Rectal smooth muscle tissue (tissue), 1 donor: ENCODE data around the gene TFAP2C.

Experiments
- H3K27ac ChIP-seq: one replicate; pipeline ENCODE4 v1.7.0; 2013; ENCODE audit warnings: low read depth, low read length, inconsistent platforms
- H3K27me3 ChIP-seq: one replicate; pipeline ENCODE4 v1.7.0; 2013; ENCODE audit warnings: low read length; ENCODE audit not compliant: control insufficient read depth, insufficient read depth
- H3K36me3 ChIP-seq: one replicate; pipeline ENCODE4 v1.7.0; 2013; ENCODE audit warnings: low read length; ENCODE audit not compliant: control insufficient read depth, insufficient read depth
- H3K4me1 ChIP-seq: one replicate; pipeline ENCODE4 v1.7.0; 2013; ENCODE audit warnings: low read length; ENCODE audit not compliant: control insufficient read depth, insufficient read depth
- H3K4me3 ChIP-seq: one replicate; pipeline ENCODE4 v1.7.0; 2013; ENCODE audit warnings: low read length
- H3K9ac ChIP-seq: one replicate; pipeline ENCODE4 v1.7.0; 2013; ENCODE audit warnings: low read length

The TFAP2C gene

GRCh38 chr20:56673450-56673849 is 44.3 kb downstream of the TFAP2C start:
- no peak overlapping the region for H3K27ac ChIP-seq
- H3K27me3 ChIP-seq, result no peaks in the 10 kb centered on the region
- no peak overlapping the region for H3K4me3 ChIP-seq
- no peaks in the 10 kb centered on the region for H3K4me1 ChIP-seq
- H3K36me3 ChIP-seq, result no peaks in the 10 kb centered on the region
- H3K9ac ChIP-seq, result no peak overlapping the region

- Histone ChIP-seq H3K4me1 (no peaks in the 10 kb centered on the region), H3K9ac (no peak overlapping the region), H3K27me3 (no peaks in the 10 kb centered on the region), H3K27ac (no peak overlapping the region), H3K4me3 (no peak overlapping the region), H3K36me3 (no peaks in the 10 kb centered on the region)
Measured at GRCh38 chr20:56676001-56676400, 46.9 kb downstream of the TFAP2C start.

GRCh38 chr20:56676679-56677078 is 47.6 kb downstream of the TFAP2C start:
- Histone ChIP-seq H3K27ac (no peak overlapping the region), H3K4me1 (no peaks in the 10 kb centered on the region), H3K9ac (no peak overlapping the region), H3K4me3 (no peak overlapping the region), H3K27me3 (no peaks in the 10 kb centered on the region), H3K36me3 (no peaks in the 10 kb centered on the region)

- H3K4me3 ChIP-seq, result no peak overlapping the region
- H3K9ac ChIP-seq, result no peak overlapping the region
- H3K27ac ChIP-seq, result no peak overlapping the region
- H3K36me3 ChIP-seq, result no peaks in the 10 kb centered on the region
- no peaks in the 10 kb centered on the region for H3K4me1 ChIP-seq
- no peaks in the 10 kb centered on the region for H3K27me3 ChIP-seq
Measured at GRCh38 chr20:56683077-56683865, 54.2 kb downstream of the TFAP2C start.

GRCh38 chr20:56685879-56686278 is 56.8 kb downstream of the TFAP2C start:
- Histone ChIP-seq H3K36me3 (no peaks in the 10 kb centered on the region), H3K9ac (no peak overlapping the region), H3K4me1 (no peaks in the 10 kb centered on the region), H3K4me3 (no peak overlapping the region), H3K27ac (no peak overlapping the region), H3K27me3 (no peaks in the 10 kb centered on the region)

GRCh38 chr20:56687061-56687460 is 58.0 kb downstream of the TFAP2C start:
- no peak overlapping the region for H3K9ac ChIP-seq
- H3K36me3 ChIP-seq, result no peaks in the 10 kb centered on the region
- H3K4me3 ChIP-seq, result no peak overlapping the region
- H3K4me1 ChIP-seq, result no peaks in the 10 kb centered on the region
- no peak overlapping the region for H3K27ac ChIP-seq
- H3K27me3 ChIP-seq, result no peaks in the 10 kb centered on the region

GRCh38 chr20:56688106-56688505 is 59.0 kb downstream of the TFAP2C start:
- Histone ChIP-seq H3K27me3 (no peaks in the 10 kb centered on the region), H3K4me1 (no peaks in the 10 kb centered on the region), H3K36me3 (no peaks in the 10 kb centered on the region), H3K4me3 (no peak overlapping the region), H3K27ac (no peak overlapping the region), H3K9ac (no peak overlapping the region)
